ENCODE results near the gene HS2ST1.

DNA sequence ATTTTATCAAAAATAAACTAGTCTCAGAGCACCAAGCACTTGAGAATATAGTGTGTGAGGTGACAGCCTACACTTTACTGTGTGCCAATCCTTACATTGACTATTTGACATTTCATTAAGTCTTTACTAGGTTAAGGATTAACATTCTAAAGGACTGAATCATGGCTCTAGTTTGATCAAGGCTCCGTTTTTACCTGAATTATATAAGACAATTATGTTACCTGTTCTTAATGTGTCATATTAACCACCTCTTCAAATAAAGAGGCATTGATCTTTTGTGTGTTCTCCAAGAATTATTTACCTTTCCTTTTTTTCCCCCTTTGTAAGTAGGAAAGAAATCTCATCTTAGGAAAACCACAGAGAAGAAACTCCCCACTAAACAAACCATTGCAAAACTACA lies 189.7 kb downstream of the HS2ST1 start:
- TF ChIP-seq ZNF660 (tag by site-specific recombination; IDR thresholded peaks at IDR 0.05) (no peak), TCF7L2 (IDR thresholded peaks at IDR 0.05; ENCODE audit: borderline replicate concordance, low read depth, low read length) (no peak)
- TF ChIP-seq, protein P1, sequence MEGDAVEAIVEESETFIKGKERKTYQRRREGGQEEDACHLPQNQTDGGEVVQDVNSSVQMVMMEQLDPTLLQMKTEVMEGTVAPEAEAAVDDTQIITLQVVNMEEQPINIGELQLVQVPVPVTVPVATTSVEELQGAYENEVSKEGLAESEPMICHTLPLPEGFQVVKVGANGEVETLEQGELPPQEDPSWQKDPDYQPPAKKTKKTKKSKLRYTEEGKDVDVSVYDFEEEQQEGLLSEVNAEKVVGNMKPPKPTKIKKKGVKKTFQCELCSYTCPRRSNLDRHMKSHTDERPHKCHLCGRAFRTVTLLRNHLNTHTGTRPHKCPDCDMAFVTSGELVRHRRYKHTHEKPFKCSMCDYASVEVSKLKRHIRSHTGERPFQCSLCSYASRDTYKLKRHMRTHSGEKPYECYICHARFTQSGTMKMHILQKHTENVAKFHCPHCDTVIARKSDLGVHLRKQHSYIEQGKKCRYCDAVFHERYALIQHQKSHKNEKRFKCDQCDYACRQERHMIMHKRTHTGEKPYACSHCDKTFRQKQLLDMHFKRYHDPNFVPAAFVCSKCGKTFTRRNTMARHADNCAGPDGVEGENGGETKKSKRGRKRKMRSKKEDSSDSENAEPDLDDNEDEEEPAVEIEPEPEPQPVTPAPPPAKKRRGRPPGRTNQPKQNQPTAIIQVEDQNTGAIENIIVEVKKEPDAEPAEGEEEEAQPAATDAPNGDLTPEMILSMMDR (tag by site-specific recombination; IDR thresholded peaks at IDR 0.05): no peak
- TF ChIP-seq, protein P2, sequence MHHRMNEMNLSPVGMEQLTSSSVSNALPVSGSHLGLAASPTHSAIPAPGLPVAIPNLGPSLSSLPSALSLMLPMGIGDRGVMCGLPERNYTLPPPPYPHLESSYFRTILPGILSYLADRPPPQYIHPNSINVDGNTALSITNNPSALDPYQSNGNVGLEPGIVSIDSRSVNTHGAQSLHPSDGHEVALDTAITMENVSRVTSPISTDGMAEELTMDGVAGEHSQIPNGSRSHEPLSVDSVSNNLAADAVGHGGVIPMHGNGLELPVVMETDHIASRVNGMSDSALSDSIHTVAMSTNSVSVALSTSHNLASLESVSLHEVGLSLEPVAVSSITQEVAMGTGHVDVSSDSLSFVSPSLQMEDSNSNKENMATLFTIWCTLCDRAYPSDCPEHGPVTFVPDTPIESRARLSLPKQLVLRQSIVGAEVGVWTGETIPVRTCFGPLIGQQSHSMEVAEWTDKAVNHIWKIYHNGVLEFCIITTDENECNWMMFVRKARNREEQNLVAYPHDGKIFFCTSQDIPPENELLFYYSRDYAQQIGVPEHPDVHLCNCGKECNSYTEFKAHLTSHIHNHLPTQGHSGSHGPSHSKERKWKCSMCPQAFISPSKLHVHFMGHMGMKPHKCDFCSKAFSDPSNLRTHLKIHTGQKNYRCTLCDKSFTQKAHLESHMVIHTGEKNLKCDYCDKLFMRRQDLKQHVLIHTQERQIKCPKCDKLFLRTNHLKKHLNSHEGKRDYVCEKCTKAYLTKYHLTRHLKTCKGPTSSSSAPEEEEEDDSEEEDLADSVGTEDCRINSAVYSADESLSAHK (tag by site-specific recombination; IDR thresholded peaks at IDR 0.05): no peak
